HT-29 (cell line): ENCODE data around the gene SEC22C. TPM values are rescaled to one million over a fixed set of nuclear protein-coding genes. Genes with fewer than 3 reads are reported as not detected.
"Not testable (repeated sequence)": the region's sequence is repeated elsewhere in the genome, so short reads cannot be mapped to it uniquely, and the experiment has no call there.

Source experiments
- DNase-seq: peaks from one replicate; pipeline ENCODE4 v3.0.0-alpha.2; 2015; ENCODE audit warnings: low spot score
- total RNA-seq: library from RNA; depleted of rRNA; stranded (reverse); fragments of >200 nt; shearing (Covaris generic); gene quantifications from 2 replicates; pipeline ENCODE4 v1.2.3, GENCODE V29; 2014

SEC22C gene
- total RNA-seq, 1 experiment from 2014 or later: 12.6 TPM

- DNase-seq: no peak
These were observed 805 bp upstream of the SEC22C start for GRCh38 chr3:42582474-42583070.

- peak; percentile 29 for DNase-seq
These were observed 413 bp downstream of the SEC22C start for GRCh38 chr3:42581400-42581708.

GRCh38 chr3:42579346-42579745 is 2.4 kb downstream of the SEC22C start:
- not testable (repeated sequence) for DNase-seq

GRCh38 chr3:42578054-42578453 is 3.7 kb downstream of the SEC22C start:
- DNase-seq: no peak

- no peak for DNase-seq
These were observed 6.5 kb downstream of the SEC22C start for GRCh38 chr3:42575137-42575741.

- peak; percentile 48 for DNase-seq
These were observed 9.5 kb downstream of the SEC22C start for GRCh38 chr3:42572278-42572677.

GRCh38 chr3:42569593-42570142 is 12.1 kb downstream of the SEC22C start:
- DNase-seq: no peak

GRCh38 chr3:42562047-42562907 is 19.5 kb downstream of the SEC22C start:
- DNase-seq: no peak

GRCh38 chr3:42557854-42558253 is 23.9 kb downstream of the SEC22C start:
- DNase-seq: peak; percentile 46

GRCh38 chr3:42556817-42557216 is 24.9 kb downstream of the SEC22C start:
- not testable (repeated sequence) for DNase-seq

- no peak for DNase-seq
These were observed 25.6 kb downstream of the SEC22C start for GRCh38 chr3:42556089-42556632.

- no peak for DNase-seq
These were observed 28.9 kb downstream of the SEC22C start for GRCh38 chr3:42552830-42553229.

- no peak for DNase-seq
These were observed 31.5 kb downstream of the SEC22C start for GRCh38 chr3:42550250-42550649.

GRCh38 chr3:42549131-42549530 is 32.6 kb downstream of the SEC22C start:
- no peak for DNase-seq

GRCh38 chr3:42547401-42547945 is 34.3 kb downstream of the SEC22C start:
- peak; percentile 64 for DNase-seq

GRCh38 chr3:42546691-42547213 is 35.0 kb downstream of the SEC22C start:
- DNase-seq: no peak

GRCh38 chr3:42545284-42545900 is 36.4 kb downstream of the SEC22C start:
- no peak for DNase-seq

GRCh38 chr3:42544492-42545283 is 37.1 kb downstream of the SEC22C start:
- DNase-seq: peak; percentile 19

GRCh38 chr3:42541079-42541478 is 40.7 kb downstream of the SEC22C start:
- no peak for DNase-seq
